Tibial artery (tissue), 4 donors: ENCODE results near the gene ZYX.
"Not testable (repeated sequence)": the region's sequence is repeated elsewhere in the genome, so short reads cannot be mapped to it uniquely, and the experiment has no call there.

Experiments
- DNase-seq, 2 donors: peaks; one replicate each; pipeline ENCODE4 v3.0.0-alpha.2; 2019
- H3K27ac ChIP-seq, 2 donors: fragments of 200-600 bp; sonication (generic) in 1 of 2; 1 replicate in 1 of 2; 2 replicates in 1 of 2; pipeline ENCODE4 v1.5.1; 2018 to 2019; ENCODE audit warnings: mild to moderate bottlenecking in 1 of 2
- H3K27me3 ChIP-seq, 2 donors: fragments of 200-600 bp; sonication (generic) in 1 of 2; one replicate each; pipeline versions ENCODE4 v1.5.1 to v1.6.0; 2016 to 2019
- H3K36me3 ChIP-seq, 3 donors: fragments of 200-600 bp; sonication (generic) in 2 of 3; one replicate each; pipeline ENCODE4 v1.5.1; 2016 to 2019; ENCODE audit warnings: mild to moderate bottlenecking in 2 of 3
- H3K4me1 ChIP-seq, 4 donors: fragments of 200-600 bp; sonication (generic) in 2 of 4; 1 replicate in 3 of 4; 2 replicates in 1 of 4; pipeline ENCODE4 v1.5.1; 2016 to 2019
- H3K4me3 ChIP-seq, 2 donors: fragments of 200-600 bp; sonication (generic) in 1 of 2; 1 replicate in 1 of 2; 2 replicates in 1 of 2; pipeline ENCODE4 v1.5.1; 2018 to 2019; ENCODE audit warnings: mild to moderate bottlenecking in 2 of 2
- H3K9me3 ChIP-seq, 3 donors: fragments of 200-600 bp; sonication (generic) in 1 of 3; one replicate each; pipeline ENCODE4 v1.5.1; 2016 to 2019
- CTCF ChIP-seq, 2 experiments: fragments of 200-600 bp in 1 of 2; fragments of 450-650 bp in 1 of 2; IDR thresholded peaks; one replicate each; pipeline ENCODE4 v1.5.1; 2017 to 2019; ENCODE audit warnings: antibody characterized with exemption in 2 of 2, mild to moderate bottlenecking in 1 of 2, moderate library complexity in 1 of 2
- intact Hi-C: fragments of 100-400 bp; cut with DNase I; formaldehyde crosslinking; loops from one replicate; pipeline ENCODE4 v1.15.0; 2023; ENCODE audit warnings: low total_unique reads

The ZYX gene

GRCh38 chr7:143422033-143422432 is 40.9 kb downstream of the ZYX start:
- no peak for DNase-seq
- Histone ChIP-seq H3K27me3 (no peaks in the 10 kb centered on the region), H3K9me3 (no peaks in the 10 kb centered on the region), H3K4me1 (no peaks in the 10 kb centered on the region), H3K4me3 (no peak overlapping the region), H3K27ac (no peak overlapping the region), H3K36me3 (no peaks in the 10 kb centered on the region)
- TF ChIP-seq CTCF (IDR thresholded peaks at IDR 0.05) = no peak
- intact Hi-C loops = loop anchor here (10.0 kb wide), 1 partner anchor 1077 kb away; no protein-coding TSS in a partner anchor

GRCh38 chr7:143424476-143424875 is 43.3 kb downstream of the ZYX start:
- not testable (repeated sequence) for H3K27me3 ChIP-seq, H3K36me3 ChIP-seq, DNase-seq, H3K9me3 ChIP-seq, H3K27ac ChIP-seq, H3K4me1 ChIP-seq, H3K4me3 ChIP-seq
- intact Hi-C loops = loop anchor here (10.0 kb wide), 1 partner anchor 1080 kb away; no protein-coding TSS in a partner anchor

GRCh38 chr7:143426479-143427142 is 45.5 kb downstream of the ZYX start:
- Histone ChIP-seq H3K36me3 (no peaks in the 10 kb centered on the region), H3K4me3 (no peak overlapping the region), H3K4me1 (no peaks in the 10 kb centered on the region), H3K27ac (no peak overlapping the region), H3K9me3 (no peaks in the 10 kb centered on the region), H3K27me3 (no peaks in the 10 kb centered on the region)
- DNase-seq = no peak
- TF ChIP-seq CTCF (IDR thresholded peaks at IDR 0.05) = no peak
- intact Hi-C loops = loop anchor here (10.0 kb wide), 1 partner anchor 1082 kb away; no protein-coding TSS in a partner anchor

- DNase-seq = no peak
- no peak for TF ChIP-seq CTCF (IDR thresholded peaks at IDR 0.05)
- Histone ChIP-seq H3K36me3 (no peaks in the 10 kb centered on the region), H3K4me1 (no peaks in the 10 kb centered on the region), H3K27me3 (no peaks in the 10 kb centered on the region), H3K4me3 (no peak overlapping the region), H3K27ac (no peak overlapping the region), H3K9me3 (no peaks in the 10 kb centered on the region)
- intact Hi-C loops = loop anchor here (10.0 kb wide), 1 partner anchor 1085 kb away; no protein-coding TSS in a partner anchor
These were observed 48.9 kb downstream of the ZYX start for GRCh38 chr7:143429770-143430698.

GRCh38 chr7:143431109-143431508 is 50.0 kb downstream of the ZYX start:
- no peaks in the 10 kb centered on the region for H3K27me3 ChIP-seq
- intact Hi-C loops = no loop called here
- TF ChIP-seq CTCF (IDR thresholded peaks at IDR 0.05) = no peak
- H3K4me1 ChIP-seq = no peaks in the 10 kb centered on the region
- no peak overlapping the region for H3K4me3 ChIP-seq
- H3K36me3 ChIP-seq = no peaks in the 10 kb centered on the region
- H3K9me3 ChIP-seq = no peaks in the 10 kb centered on the region
- no peak for DNase-seq
- no peak overlapping the region for H3K27ac ChIP-seq

GRCh38 chr7:143433759-143434158 is 52.6 kb downstream of the ZYX start:
- no peaks in the 10 kb centered on the region for H3K36me3 ChIP-seq
- no peak for DNase-seq
- no peak overlapping the region for H3K27ac ChIP-seq
- no peaks in the 10 kb centered on the region for H3K4me1 ChIP-seq
- H3K4me3 ChIP-seq = no peak overlapping the region
- no peaks in the 10 kb centered on the region for H3K27me3 ChIP-seq
- no peak for TF ChIP-seq CTCF (IDR thresholded peaks at IDR 0.05)
- H3K9me3 ChIP-seq = no peaks in the 10 kb centered on the region
- intact Hi-C loops = no loop called here
